HepG2 (cell line): ENCODE results near the gene MAP2K7. TPM values are rescaled to one million over a fixed set of nuclear protein-coding genes. Genes with fewer than 3 reads are reported as not detected.

Source experiments
- CEBPG ChIP-seq: IDR thresholded peaks from 2 replicates; pipeline ENCODE4 v1.6.1; 2016
- FOXC1 ChIP-seq: sonication (generic); formaldehyde crosslinking; IDR thresholded peaks from 2 replicates; pipeline ENCODE4 v1.8.0; 2022; ENCODE audit warnings: mild to moderate bottlenecking, missing genetic modification reagents, borderline replicate concordance
- GATAD1 ChIP-seq: IDR thresholded peaks from 2 replicates; pipeline ENCODE4 v1.6.1; 2016; ENCODE audit warnings: missing genetic modification reagents, missing compliant biosample characterization
- KAT7 ChIP-seq: IDR thresholded peaks from 2 replicates; pipeline ENCODE4 v1.6.1; 2018; ENCODE audit warnings: borderline replicate concordance, missing compliant biosample characterization
- NFRKB ChIP-seq: fragments of 450-650 bp; IDR thresholded peaks from 2 replicates; pipeline ENCODE4 v1.6.1; 2017
- PITX1 ChIP-seq: sonication (generic); formaldehyde crosslinking; IDR thresholded peaks from 2 replicates; pipeline ENCODE4 v1.5.1; 2020; ENCODE audit warnings: mild to moderate bottlenecking, missing genetic modification reagents
- SOX5 ChIP-seq: IDR thresholded peaks from 2 replicates; pipeline ENCODE4 v1.6.1; 2016; ENCODE audit warnings: borderline replicate concordance
- SP2 ChIP-seq: sonication (generic); formaldehyde crosslinking; IDR thresholded peaks from 2 replicates; pipeline ENCODE4 v1.5.1; 2020; ENCODE audit warnings: mild to moderate bottlenecking, missing genetic modification reagents
- TGIF2 ChIP-seq: IDR thresholded peaks from 2 replicates; pipeline ENCODE4 v1.6.1; 2016; ENCODE audit warnings: control low read depth, missing compliant biosample characterization
- ZNF317 ChIP-seq: sonication (generic); formaldehyde crosslinking; IDR thresholded peaks from 2 replicates; pipeline ENCODE4 v1.5.0; 2020; ENCODE audit warnings: mild to moderate bottlenecking, missing genetic modification reagents
- ZNF546 ChIP-seq: sonication (generic); formaldehyde crosslinking; conservative IDR thresholded peaks from 2 replicates; pipeline ENCODE4 v1.8.1; 2023; ENCODE audit warnings: mild to moderate bottlenecking, missing genetic modification reagents
- ZNF746 ChIP-seq: sonication (generic); formaldehyde crosslinking; IDR thresholded peaks from 2 replicates; pipeline ENCODE4 v1.8.0; 2022; ENCODE audit warnings: mild to moderate bottlenecking, missing genetic modification reagents
- ZNF816 ChIP-seq: sonication (generic); formaldehyde crosslinking; IDR thresholded peaks from 2 replicates; pipeline ENCODE4 v1.8.0; 2022; ENCODE audit warnings: missing genetic modification reagents, mild to moderate bottlenecking, borderline replicate concordance
- ZNF879 ChIP-seq: sonication (generic); formaldehyde crosslinking; IDR thresholded peaks from 2 replicates; pipeline ENCODE4 v1.8.1; 2023; ENCODE audit warnings: missing genetic modification reagents
- polyA plus RNA-seq, 8 experiments: library from polyadenylated mRNA; depleted of rRNA in 3 of 8; stranded (reverse) in 7 of 8; unstranded in 1 of 8; fragments of >200 nt; fragmentation: Illumina TruSeq in 4 of 8; extraction: Trizol in 4 of 8; gene quantifications; 2 replicates each; pipeline versions ENCODE4 v1.2.1 to v1.2.3, GENCODE V29; 2011 to 2016; ENCODE audit warnings: low read depth in 4 of 8, missing spikeins in 1 of 8, mixed read lengths in 1 of 8; ENCODE audit not compliant: insufficient read depth in 1 of 8
- total RNA-seq, 5 experiments: library from RNA; depleted of rRNA; stranded (reverse); fragments of >200 nt; fragmentation: Illumina TruSeq; extraction: Trizol; gene quantifications; 2 replicates each; pipeline ENCODE4 v1.2.3, GENCODE V29; 2016; ENCODE audit warnings: low read depth in 1 of 5
- TF ChIP-seq, protein P1 (sequence below): sonication (generic); formaldehyde crosslinking; IDR thresholded peaks from 2 replicates; pipeline ENCODE4 v1.5.0; 2020; ENCODE audit warnings: missing genetic modification reagents
- TF ChIP-seq, protein P2 (sequence below): sonication (generic); formaldehyde crosslinking; IDR thresholded peaks from 2 replicates; pipeline ENCODE4 v1.4.0; 2020; ENCODE audit warnings: missing genetic modification reagents
- TF ChIP-seq, protein P3 (sequence below): sonication (generic); formaldehyde crosslinking; IDR thresholded peaks from 2 replicates; pipeline ENCODE4 v1.5.0; 2020; ENCODE audit warnings: mild to moderate bottlenecking, missing genetic modification reagents
- TF ChIP-seq, protein P4 (sequence below): sonication (generic); formaldehyde crosslinking; IDR thresholded peaks from 2 replicates; pipeline ENCODE4 v1.8.0; 2022; ENCODE audit warnings: missing genetic modification reagents, low read depth, mild to moderate bottlenecking, borderline replicate concordance
- TF ChIP-seq, protein P5 (sequence below): sonication (generic); formaldehyde crosslinking; IDR thresholded peaks from 2 replicates; pipeline ENCODE4 v1.9.0; 2021; ENCODE audit warnings: missing genetic modification reagents, mild to moderate bottlenecking, borderline replicate concordance

The MAP2K7 gene
- total and polyA plus RNA-seq, 2 of the 13 experiments (the other 11 are each of a cell fraction or from before 2014, with no cell fraction given), result 9.0 to 10.8 TPM

DNA sequence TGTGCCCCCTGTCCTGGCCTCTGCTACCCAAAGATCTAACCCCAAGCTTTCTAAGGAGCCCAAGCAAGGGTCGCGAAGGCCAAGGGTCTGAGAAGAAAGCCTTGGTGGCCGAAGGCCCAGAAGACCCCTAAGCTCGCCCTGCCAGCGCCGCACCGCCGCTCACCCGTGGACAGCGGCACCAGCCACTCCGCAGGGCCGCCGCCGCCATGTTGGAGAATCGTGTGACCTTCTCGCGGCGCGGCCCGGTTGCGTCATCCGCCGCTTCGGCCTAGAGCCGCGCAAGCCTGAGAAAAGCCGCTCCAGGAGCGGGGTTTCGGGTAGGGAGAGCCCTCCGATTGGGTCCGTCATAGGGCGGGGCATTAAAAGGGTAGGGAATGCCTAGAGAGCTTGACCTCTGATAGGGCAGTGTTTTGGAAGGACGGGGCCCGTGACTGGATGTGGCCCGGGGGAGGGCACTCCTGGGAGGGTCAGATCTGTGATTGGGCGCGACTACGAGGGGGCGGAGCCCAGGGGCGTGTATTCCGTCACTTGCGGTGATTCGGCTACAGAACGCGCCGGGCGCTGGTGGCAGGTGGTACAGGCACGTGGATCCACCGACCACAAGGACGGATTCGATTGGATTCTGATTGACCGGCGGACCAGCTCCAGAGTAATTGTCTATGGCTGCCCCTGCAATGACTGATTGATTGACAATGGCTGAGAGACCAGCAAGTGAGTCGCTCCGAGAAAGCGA, 39.9 kb downstream of the MAP2K7 start, which contains the start of gene TIMM44 (continued):
- TF ChIP-seq GATAD1 (peak; percentile 94), SP2 (CRISPR knock-in tag) (peak; percentile 89), NFRKB (peak; percentile 81), ZNF317 (CRISPR knock-in tag) (peak; percentile 80), ZNF879 (CRISPR knock-in tag) (no peak), ZNF746 (CRISPR knock-in tag) (peak; percentile 71; the same call in 1 of the 2 replicates), TGIF2 (CRISPR knock-in tag) (peak; percentile 61), PITX1 (CRISPR knock-in tag) (peak; percentile 66), KAT7 (CRISPR knock-in tag) (peak; percentile 78; the same call in 1 of the 2 replicates), SOX5 (CRISPR knock-in tag) (peak; percentile 7; the same call in 1 of the 2 replicates), ZNF816 (CRISPR knock-in tag) (peak; percentile 92), FOXC1 (CRISPR knock-in tag) (peak; percentile 94; the same call in 1 of the 2 replicates), CEBPG (CRISPR knock-in tag) (peak; percentile 100), ZNF546 (CRISPR knock-in tag) (peak; percentile 96)
- TF ChIP-seq, protein P1, sequence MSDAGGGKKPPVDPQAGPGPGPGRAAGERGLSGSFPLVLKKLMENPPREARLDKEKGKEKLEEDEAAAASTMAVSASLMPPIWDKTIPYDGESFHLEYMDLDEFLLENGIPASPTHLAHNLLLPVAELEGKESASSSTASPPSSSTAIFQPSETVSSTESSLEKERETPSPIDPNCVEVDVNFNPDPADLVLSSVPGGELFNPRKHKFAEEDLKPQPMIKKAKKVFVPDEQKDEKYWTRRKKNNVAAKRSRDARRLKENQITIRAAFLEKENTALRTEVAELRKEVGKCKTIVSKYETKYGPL, result no peak
- TF ChIP-seq, protein P2, sequence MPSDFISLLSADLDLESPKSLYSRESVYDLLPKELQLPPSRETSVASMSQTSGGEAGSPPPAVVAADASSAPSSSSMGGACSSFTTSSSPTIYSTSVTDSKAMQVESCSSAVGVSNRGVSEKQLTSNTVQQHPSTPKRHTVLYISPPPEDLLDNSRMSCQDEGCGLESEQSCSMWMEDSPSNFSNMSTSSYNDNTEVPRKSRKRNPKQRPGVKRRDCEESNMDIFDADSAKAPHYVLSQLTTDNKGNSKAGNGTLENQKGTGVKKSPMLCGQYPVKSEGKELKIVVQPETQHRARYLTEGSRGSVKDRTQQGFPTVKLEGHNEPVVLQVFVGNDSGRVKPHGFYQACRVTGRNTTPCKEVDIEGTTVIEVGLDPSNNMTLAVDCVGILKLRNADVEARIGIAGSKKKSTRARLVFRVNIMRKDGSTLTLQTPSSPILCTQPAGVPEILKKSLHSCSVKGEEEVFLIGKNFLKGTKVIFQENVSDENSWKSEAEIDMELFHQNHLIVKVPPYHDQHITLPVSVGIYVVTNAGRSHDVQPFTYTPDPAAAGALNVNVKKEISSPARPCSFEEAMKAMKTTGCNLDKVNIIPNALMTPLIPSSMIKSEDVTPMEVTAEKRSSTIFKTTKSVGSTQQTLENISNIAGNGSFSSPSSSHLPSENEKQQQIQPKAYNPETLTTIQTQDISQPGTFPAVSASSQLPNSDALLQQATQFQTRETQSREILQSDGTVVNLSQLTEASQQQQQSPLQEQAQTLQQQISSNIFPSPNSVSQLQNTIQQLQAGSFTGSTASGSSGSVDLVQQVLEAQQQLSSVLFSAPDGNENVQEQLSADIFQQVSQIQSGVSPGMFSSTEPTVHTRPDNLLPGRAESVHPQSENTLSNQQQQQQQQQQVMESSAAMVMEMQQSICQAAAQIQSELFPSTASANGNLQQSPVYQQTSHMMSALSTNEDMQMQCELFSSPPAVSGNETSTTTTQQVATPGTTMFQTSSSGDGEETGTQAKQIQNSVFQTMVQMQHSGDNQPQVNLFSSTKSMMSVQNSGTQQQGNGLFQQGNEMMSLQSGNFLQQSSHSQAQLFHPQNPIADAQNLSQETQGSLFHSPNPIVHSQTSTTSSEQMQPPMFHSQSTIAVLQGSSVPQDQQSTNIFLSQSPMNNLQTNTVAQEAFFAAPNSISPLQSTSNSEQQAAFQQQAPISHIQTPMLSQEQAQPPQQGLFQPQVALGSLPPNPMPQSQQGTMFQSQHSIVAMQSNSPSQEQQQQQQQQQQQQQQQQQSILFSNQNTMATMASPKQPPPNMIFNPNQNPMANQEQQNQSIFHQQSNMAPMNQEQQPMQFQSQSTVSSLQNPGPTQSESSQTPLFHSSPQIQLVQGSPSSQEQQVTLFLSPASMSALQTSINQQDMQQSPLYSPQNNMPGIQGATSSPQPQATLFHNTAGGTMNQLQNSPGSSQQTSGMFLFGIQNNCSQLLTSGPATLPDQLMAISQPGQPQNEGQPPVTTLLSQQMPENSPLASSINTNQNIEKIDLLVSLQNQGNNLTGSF (CRISPR knock-in tag), result peak; percentile 52; the same call in 1 of the 2 replicates
- TF ChIP-seq, protein P3, sequence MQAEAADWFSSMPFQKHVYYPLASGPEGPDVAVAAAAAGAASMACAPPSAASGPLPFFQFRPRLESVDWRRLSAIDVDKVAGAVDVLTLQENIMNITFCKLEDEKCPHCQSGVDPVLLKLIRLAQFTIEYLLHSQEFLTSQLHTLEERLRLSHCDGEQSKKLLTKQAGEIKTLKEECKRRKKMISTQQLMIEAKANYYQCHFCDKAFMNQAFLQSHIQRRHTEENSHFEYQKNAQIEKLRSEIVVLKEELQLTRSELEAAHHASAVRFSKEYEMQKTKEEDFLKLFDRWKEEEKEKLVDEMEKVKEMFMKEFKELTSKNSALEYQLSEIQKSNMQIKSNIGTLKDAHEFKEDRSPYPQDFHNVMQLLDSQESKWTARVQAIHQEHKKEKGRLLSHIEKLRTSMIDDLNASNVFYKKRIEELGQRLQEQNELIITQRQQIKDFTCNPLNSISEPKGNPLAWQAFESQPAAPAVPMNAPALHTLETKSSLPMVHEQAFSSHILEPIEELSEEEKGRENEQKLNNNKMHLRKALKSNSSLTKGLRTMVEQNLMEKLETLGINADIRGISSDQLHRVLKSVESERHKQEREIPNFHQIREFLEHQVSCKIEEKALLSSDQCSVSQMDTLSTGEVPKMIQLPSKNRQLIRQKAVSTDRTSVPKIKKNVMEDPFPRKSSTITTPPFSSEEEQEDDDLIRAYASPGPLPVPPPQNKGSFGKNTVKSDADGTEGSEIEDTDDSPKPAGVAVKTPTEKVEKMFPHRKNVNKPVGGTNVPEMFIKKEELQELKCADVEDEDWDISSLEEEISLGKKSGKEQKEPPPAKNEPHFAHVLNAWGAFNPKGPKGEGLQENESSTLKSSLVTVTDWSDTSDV (CRISPR knock-in tag), result peak; percentile 18; the same call in 1 of the 2 replicates
- TF ChIP-seq, protein P4, sequence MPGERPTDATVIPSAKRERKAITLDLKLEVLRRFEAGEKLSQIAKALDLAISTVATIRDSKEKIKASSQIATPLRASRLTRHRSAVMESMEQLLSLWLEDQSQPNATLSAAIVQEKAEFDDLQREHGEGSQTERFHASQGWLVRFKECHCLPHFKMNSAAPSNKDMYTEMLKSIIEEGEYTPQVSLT (CRISPR knock-in tag), result no peak
- TF ChIP-seq, protein P5, sequence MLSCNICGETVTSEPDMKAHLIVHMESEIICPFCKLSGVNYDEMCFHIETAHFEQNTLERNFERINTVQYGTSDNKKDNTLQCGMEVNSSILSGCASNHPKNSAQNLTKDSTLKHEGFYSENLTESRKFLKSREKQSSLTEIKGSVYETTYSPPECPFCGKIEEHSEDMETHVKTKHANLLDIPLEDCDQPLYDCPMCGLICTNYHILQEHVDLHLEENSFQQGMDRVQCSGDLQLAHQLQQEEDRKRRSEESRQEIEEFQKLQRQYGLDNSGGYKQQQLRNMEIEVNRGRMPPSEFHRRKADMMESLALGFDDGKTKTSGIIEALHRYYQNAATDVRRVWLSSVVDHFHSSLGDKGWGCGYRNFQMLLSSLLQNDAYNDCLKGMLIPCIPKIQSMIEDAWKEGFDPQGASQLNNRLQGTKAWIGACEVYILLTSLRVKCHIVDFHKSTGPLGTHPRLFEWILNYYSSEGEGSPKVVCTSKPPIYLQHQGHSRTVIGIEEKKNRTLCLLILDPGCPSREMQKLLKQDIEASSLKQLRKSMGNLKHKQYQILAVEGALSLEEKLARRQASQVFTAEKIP (CRISPR knock-in tag), result no peak
